ENCODE data around the gene NUP160. TPM values are rescaled to one million over a fixed set of nuclear protein-coding genes. Genes with fewer than 3 reads are reported as not detected.
A peak's percentile ranks its signal among the peaks of the same experiment; 100 is the strongest.
"Not testable (repeated sequence)": the region's sequence is repeated elsewhere in the genome, so short reads cannot be mapped to it uniquely, and the experiment has no call there.

The NUP160 gene
- polyA plus RNA-seq (ENCODE audit: insufficient read length in 4 of 4), result 10 to 100 TPM; 60.5 to 70.1 (median 68.1) TPM

- peak; percentile 60 to 87 (median 68) for DNase-seq (ENCODE audit: low read depth in 4 of 4, low spot score in 3 of 4)
Measured at GRCh38 chr11:47847892-47848699, at the start of gene NUP160. Gene NUP160, minus strand, starts transcription at chr11:47848350. Its CDS starts 32 bp downstream, at chr11:47848318.

GRCh38 chr11:47896199-47896598, 48.0 kb upstream of the NUP160 start:
- no peak for DNase-seq (ENCODE audit: low read depth in 4 of 4, low spot score in 3 of 4)

GRCh38 chr11:47895035-47895434, 46.9 kb upstream of the NUP160 start:
- DNase-seq (ENCODE audit: low read depth in 4 of 4, low spot score in 3 of 4), result no peak

- not testable (repeated sequence) for DNase-seq (ENCODE audit: low read depth in 4 of 4, low spot score in 3 of 4)
Measured at GRCh38 chr11:47892546-47893276, 44.6 kb upstream of the NUP160 start.

GRCh38 chr11:47891886-47892285, 43.7 kb upstream of the NUP160 start:
- no peak for DNase-seq (ENCODE audit: low read depth in 4 of 4, low spot score in 3 of 4)

- no peak for DNase-seq (ENCODE audit: low read depth in 4 of 4, low spot score in 3 of 4)
Measured at GRCh38 chr11:47889714-47890441, 41.7 kb upstream of the NUP160 start.

- no peak for DNase-seq (ENCODE audit: low read depth in 4 of 4, low spot score in 3 of 4)
Measured at GRCh38 chr11:47887910-47888569, 39.9 kb upstream of the NUP160 start.

- DNase-seq (ENCODE audit: low read depth in 4 of 4, low spot score in 3 of 4), result no peak
Measured at GRCh38 chr11:47886096-47886495, 37.9 kb upstream of the NUP160 start.

GRCh38 chr11:47882437-47882836, 34.3 kb upstream of the NUP160 start:
- not testable (repeated sequence) for DNase-seq (ENCODE audit: low read depth in 4 of 4, low spot score in 3 of 4)

GRCh38 chr11:47881145-47881544, 33.0 kb upstream of the NUP160 start:
- no peak for DNase-seq (ENCODE audit: low read depth in 4 of 4, low spot score in 3 of 4)

GRCh38 chr11:47879259-47880158, 31.4 kb upstream of the NUP160 start:
- no peak for DNase-seq (ENCODE audit: low read depth in 4 of 4, low spot score in 3 of 4)

GRCh38 chr11:47875858-47876257, 27.7 kb upstream of the NUP160 start:
- DNase-seq (ENCODE audit: low read depth in 4 of 4, low spot score in 3 of 4), result not testable (repeated sequence)

- no peak for DNase-seq (ENCODE audit: low read depth in 4 of 4, low spot score in 3 of 4)
Measured at GRCh38 chr11:47870404-47870803, 22.3 kb upstream of the NUP160 start.

- no peak for DNase-seq (ENCODE audit: low read depth in 4 of 4, low spot score in 3 of 4)
Measured at GRCh38 chr11:47869544-47870393, 21.6 kb upstream of the NUP160 start.

GRCh38 chr11:47867823-47868222, 19.7 kb upstream of the NUP160 start:
- DNase-seq (ENCODE audit: low read depth in 4 of 4, low spot score in 3 of 4), result no peak

GRCh38 chr11:47866892-47867291, 18.7 kb upstream of the NUP160 start:
- DNase-seq (ENCODE audit: low read depth in 4 of 4, low spot score in 3 of 4), result not testable (repeated sequence)

GRCh38 chr11:47864901-47865300, 16.8 kb upstream of the NUP160 start:
- DNase-seq (ENCODE audit: low read depth in 4 of 4, low spot score in 3 of 4), result no peak

- DNase-seq (ENCODE audit: low read depth in 4 of 4, low spot score in 3 of 4), result no peak
Measured at GRCh38 chr11:47863898-47864430, 15.8 kb upstream of the NUP160 start.

Data from right renal pelvis (tissue), 4 donors.